Neural progenitor cell (in vitro differentiated cells): ENCODE measurements around the gene EEF2K.

Source experiments
- EZH2 ChIP-seq: fragments of 200-600 bp; sonication (generic); IDR thresholded peaks from 2 replicates; pipeline ENCODE4 v1.6.1; 2017; ENCODE audit warnings: antibody characterized with exemption, mild to moderate bottlenecking, moderate library complexity
- EZH2phosphoT487 ChIP-seq: fragments of 200-600 bp; sonication (generic); IDR thresholded peaks from 2 replicates; pipeline ENCODE4 v1.6.1; 2017; ENCODE audit warnings: antibody characterized with exemption
- TF ChIP-seq, protein P1 (sequence below): fragments of 200-600 bp; sonication (generic); IDR thresholded peaks from 2 replicates; pipeline ENCODE4 v1.5.1; 2017; ENCODE audit warnings: antibody characterized with exemption, mild to moderate bottlenecking

DNA sequence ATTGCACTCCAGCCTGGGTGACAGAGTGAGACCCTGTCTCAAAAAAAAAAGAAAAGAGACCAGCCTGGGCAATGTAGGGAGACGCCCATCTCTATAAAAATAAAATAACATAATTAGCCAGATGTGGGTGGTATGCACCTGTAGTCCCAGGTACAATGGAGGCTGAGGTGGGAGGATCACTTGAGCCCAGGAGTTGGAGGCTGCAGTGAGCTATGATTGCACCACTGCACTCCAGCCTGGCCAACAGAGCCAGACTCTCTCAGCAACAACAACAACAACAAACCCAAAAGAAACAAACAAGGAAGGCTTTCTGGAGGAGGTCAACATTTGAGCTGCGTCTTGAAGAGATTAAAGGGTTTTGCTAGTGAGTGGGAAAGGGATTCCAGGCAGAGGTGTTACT lies 8.3 kb downstream of the EEF2K start:
- TF ChIP-seq, protein P1, sequence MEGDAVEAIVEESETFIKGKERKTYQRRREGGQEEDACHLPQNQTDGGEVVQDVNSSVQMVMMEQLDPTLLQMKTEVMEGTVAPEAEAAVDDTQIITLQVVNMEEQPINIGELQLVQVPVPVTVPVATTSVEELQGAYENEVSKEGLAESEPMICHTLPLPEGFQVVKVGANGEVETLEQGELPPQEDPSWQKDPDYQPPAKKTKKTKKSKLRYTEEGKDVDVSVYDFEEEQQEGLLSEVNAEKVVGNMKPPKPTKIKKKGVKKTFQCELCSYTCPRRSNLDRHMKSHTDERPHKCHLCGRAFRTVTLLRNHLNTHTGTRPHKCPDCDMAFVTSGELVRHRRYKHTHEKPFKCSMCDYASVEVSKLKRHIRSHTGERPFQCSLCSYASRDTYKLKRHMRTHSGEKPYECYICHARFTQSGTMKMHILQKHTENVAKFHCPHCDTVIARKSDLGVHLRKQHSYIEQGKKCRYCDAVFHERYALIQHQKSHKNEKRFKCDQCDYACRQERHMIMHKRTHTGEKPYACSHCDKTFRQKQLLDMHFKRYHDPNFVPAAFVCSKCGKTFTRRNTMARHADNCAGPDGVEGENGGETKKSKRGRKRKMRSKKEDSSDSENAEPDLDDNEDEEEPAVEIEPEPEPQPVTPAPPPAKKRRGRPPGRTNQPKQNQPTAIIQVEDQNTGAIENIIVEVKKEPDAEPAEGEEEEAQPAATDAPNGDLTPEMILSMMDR, result no peak
- TF ChIP-seq EZH2phosphoT487 (no peak), EZH2 (no peak)
